ENCODE results near the gene SLC17A3. TPM values are rescaled to one million over a fixed set of nuclear protein-coding genes. Genes with fewer than 3 reads are reported as not detected.

The SLC17A3 gene
- total and polyA plus RNA-seq, 2 experiments from 2014 or later: not detected

DNA sequence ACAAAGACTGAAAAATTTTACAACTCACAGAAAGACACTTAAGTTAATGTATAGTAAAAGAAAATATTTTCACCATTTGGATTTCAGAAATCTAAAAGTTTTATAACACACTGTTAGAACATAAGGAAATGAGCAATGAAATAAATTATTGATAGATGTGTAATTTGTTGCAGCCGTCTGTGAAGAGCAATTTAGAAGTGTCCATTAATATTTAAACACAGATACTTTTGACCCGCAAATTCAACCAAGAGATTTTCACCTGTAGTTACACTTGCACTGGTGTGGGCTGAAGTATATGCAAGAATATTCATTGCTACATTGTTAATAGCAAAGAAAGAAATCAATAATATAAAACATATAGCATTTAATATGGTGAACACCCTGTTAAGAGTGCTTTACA is 14.6 kb upstream of the SLC17A3 start:
- Histone ChIP-seq H3K4me1 (ENCODE audit: insufficient read depth) (no peaks in the 10 kb centered on the region), H3K9me2 (ENCODE audit: insufficient read depth) (peaks cover 7% of the 10 kb centered on the region), H3F3A (replicated peaks; ENCODE audit: low read depth) (no peaks in the 10 kb centered on the region), H3K4me3 (no peak overlapping the region), H3K36me3 (ENCODE audit: insufficient read depth) (no peaks in the 10 kb centered on the region), H3K27ac (ENCODE audit: low read depth) (no peak overlapping the region), H3K79me2 (replicated peaks; ENCODE audit: insufficient read depth) (no peaks in the 10 kb centered on the region), H3K4me2 (no peak overlapping the region), H4K20me1 (replicated peaks; ENCODE audit: insufficient read depth) (no peaks in the 10 kb centered on the region), H2AFZ (no peak overlapping the region; the same call in 1 of the 2 replicates), H3K27me3 (ENCODE audit: insufficient read depth) (no peaks in the 10 kb centered on the region)
- no peak overlapping the region for H3K4me3 Mint-ChIP-seq
- H3K36me3 Mint-ChIP-seq (ENCODE audit: low read depth): no peaks in the 10 kb centered on the region
- DNase-seq (ENCODE audit: low spot score) (no peak), ATAC-seq (no peak)
- no peaks in the 10 kb centered on the region; the same call in 2 of the 3 replicates for H3K9me3 Mint-ChIP-seq
- TF ChIP-seq, protein P1, sequence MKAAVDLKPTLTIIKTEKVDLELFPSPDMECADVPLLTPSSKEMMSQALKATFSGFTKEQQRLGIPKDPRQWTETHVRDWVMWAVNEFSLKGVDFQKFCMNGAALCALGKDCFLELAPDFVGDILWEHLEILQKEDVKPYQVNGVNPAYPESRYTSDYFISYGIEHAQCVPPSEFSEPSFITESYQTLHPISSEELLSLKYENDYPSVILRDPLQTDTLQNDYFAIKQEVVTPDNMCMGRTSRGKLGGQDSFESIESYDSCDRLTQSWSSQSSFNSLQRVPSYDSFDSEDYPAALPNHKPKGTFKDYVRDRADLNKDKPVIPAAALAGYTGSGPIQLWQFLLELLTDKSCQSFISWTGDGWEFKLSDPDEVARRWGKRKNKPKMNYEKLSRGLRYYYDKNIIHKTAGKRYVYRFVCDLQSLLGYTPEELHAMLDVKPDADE (IDR thresholded peaks at IDR 0.05): no peak
- TF ChIP-seq JUNB (IDR thresholded peaks at IDR 0.05; ENCODE audit: unreplicated experiment) (no peak), CREB1 (CRISPR knock-in tag; IDR thresholded peaks at IDR 0.05; ENCODE audit: low read depth) (no peak), POLR2AphosphoS5 (IDR thresholded peaks at IDR 0.05; ENCODE audit: low read depth) (no peak), ZNF331 (CRISPR knock-in tag; IDR thresholded peaks at IDR 0.05; ENCODE audit: low read depth) (no peak), NANOG (IDR thresholded peaks at IDR 0.05; ENCODE audit: borderline replicate concordance) (no peak), EZH2phosphoT487 (IDR thresholded peaks at IDR 0.05; ENCODE audit: unreplicated experiment) (no peak), ZNF114 (CRISPR knock-in tag; IDR thresholded peaks at IDR 0.05) (no peak), EZH2 (IDR thresholded peaks at IDR 0.05; ENCODE audit: low read depth, unreplicated experiment) (no peak), STAT1 (IDR thresholded peaks at IDR 0.05; ENCODE audit: unreplicated experiment) (no peak)
- TF ChIP-seq, protein P2, sequence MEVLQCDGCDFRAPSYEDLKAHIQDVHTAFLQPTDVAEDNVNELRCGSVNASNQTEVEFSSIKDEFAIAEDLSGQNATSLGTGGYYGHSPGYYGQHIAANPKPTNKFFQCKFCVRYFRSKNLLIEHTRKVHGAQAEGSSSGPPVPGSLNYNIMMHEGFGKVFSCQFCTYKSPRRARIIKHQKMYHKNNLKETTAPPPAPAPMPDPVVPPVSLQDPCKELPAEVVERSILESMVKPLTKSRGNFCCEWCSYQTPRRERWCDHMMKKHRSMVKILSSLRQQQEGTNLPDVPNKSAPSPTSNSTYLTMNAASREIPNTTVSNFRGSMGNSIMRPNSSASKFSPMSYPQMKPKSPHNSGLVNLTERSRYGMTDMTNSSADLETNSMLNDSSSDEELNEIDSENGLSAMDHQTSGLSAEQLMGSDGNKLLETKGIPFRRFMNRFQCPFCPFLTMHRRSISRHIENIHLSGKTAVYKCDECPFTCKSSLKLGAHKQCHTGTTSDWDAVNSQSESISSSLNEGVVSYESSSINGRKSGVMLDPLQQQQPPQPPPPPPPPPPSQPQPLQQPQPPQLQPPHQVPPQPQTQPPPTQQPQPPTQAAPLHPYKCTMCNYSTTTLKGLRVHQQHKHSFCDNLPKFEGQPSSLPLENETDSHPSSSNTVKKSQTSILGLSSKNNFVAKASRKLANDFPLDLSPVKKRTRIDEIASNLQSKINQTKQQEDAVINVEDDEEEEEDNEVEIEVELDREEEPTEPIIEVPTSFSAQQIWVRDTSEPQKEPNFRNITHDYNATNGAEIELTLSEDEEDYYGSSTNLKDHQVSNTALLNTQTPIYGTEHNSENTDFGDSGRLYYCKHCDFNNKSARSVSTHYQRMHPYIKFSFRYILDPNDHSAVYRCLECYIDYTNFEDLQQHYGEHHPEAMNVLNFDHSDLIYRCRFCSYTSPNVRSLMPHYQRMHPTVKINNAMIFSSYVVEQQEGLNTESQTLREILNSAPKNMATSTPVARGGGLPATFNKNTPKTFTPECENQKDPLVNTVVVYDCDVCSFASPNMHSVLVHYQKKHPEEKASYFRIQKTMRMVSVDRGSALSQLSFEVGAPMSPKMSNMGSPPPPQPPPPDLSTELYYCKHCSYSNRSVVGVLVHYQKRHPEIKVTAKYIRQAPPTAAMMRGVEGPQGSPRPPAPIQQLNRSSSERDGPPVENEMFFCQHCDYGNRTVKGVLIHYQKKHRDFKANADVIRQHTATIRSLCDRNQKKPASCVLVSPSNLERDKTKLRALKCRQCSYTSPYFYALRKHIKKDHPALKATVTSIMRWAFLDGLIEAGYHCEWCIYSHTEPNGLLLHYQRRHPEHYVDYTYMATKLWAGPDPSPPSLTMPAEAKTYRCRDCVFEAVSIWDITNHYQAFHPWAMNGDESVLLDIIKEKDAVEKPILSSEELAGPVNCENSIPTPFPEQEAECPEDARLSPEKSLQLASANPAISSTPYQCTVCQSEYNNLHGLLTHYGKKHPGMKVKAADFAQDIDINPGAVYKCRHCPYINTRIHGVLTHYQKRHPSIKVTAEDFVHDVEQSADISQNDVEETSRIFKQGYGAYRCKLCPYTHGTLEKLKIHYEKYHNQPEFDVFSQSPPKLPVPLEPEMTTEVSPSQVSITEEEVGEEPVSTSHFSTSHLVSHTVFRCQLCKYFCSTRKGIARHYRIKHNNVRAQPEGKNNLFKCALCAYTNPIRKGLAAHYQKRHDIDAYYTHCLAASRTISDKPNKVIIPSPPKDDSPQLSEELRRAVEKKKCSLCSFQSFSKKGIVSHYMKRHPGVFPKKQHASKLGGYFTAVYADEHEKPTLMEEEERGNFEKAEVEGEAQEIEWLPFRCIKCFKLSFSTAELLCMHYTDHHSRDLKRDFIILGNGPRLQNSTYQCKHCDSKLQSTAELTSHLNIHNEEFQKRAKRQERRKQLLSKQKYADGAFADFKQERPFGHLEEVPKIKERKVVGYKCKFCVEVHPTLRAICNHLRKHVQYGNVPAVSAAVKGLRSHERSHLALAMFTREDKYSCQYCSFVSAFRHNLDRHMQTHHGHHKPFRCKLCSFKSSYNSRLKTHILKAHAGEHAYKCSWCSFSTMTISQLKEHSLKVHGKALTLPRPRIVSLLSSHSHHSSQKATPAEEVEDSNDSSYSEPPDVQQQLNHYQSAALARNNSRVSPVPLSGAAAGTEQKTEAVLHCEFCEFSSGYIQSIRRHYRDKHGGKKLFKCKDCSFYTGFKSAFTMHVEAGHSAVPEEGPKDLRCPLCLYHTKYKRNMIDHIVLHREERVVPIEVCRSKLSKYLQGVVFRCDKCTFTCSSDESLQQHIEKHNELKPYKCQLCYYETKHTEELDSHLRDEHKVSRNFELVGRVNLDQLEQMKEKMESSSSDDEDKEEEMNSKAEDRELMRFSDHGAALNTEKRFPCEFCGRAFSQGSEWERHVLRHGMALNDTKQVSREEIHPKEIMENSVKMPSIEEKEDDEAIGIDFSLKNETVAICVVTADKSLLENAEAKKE (CRISPR knock-in tag; IDR thresholded peaks at IDR 0.05): no peak
- TF ChIP-seq, protein P3, sequence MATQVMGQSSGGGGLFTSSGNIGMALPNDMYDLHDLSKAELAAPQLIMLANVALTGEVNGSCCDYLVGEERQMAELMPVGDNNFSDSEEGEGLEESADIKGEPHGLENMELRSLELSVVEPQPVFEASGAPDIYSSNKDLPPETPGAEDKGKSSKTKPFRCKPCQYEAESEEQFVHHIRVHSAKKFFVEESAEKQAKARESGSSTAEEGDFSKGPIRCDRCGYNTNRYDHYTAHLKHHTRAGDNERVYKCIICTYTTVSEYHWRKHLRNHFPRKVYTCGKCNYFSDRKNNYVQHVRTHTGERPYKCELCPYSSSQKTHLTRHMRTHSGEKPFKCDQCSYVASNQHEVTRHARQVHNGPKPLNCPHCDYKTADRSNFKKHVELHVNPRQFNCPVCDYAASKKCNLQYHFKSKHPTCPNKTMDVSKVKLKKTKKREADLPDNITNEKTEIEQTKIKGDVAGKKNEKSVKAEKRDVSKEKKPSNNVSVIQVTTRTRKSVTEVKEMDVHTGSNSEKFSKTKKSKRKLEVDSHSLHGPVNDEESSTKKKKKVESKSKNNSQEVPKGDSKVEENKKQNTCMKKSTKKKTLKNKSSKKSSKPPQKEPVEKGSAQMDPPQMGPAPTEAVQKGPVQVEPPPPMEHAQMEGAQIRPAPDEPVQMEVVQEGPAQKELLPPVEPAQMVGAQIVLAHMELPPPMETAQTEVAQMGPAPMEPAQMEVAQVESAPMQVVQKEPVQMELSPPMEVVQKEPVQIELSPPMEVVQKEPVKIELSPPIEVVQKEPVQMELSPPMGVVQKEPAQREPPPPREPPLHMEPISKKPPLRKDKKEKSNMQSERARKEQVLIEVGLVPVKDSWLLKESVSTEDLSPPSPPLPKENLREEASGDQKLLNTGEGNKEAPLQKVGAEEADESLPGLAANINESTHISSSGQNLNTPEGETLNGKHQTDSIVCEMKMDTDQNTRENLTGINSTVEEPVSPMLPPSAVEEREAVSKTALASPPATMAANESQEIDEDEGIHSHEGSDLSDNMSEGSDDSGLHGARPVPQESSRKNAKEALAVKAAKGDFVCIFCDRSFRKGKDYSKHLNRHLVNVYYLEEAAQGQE (IDR thresholded peaks at IDR 0.05; ENCODE audit: unreplicated experiment): no peak
- TF ChIP-seq, protein P4, sequence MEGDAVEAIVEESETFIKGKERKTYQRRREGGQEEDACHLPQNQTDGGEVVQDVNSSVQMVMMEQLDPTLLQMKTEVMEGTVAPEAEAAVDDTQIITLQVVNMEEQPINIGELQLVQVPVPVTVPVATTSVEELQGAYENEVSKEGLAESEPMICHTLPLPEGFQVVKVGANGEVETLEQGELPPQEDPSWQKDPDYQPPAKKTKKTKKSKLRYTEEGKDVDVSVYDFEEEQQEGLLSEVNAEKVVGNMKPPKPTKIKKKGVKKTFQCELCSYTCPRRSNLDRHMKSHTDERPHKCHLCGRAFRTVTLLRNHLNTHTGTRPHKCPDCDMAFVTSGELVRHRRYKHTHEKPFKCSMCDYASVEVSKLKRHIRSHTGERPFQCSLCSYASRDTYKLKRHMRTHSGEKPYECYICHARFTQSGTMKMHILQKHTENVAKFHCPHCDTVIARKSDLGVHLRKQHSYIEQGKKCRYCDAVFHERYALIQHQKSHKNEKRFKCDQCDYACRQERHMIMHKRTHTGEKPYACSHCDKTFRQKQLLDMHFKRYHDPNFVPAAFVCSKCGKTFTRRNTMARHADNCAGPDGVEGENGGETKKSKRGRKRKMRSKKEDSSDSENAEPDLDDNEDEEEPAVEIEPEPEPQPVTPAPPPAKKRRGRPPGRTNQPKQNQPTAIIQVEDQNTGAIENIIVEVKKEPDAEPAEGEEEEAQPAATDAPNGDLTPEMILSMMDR (conservative IDR thresholded peaks at IDR 0.05; ENCODE audit: low read depth in 2 of 2): no peak
- no peaks in the 10 kb centered on the region for H3K27me3 Mint-ChIP-seq (ENCODE audit: insufficient read depth, low read depth, poor library complexity)
- H3K4me1 Mint-ChIP-seq: no peaks in the 10 kb centered on the region
- H3K27ac Mint-ChIP-seq: no peak overlapping the region
